G401 (cell line): ENCODE results near the gene SDK2. TPM values are rescaled to one million over a fixed set of nuclear protein-coding genes. Genes with fewer than 3 reads are reported as not detected.

Source experiments
- DNase-seq: peaks from one replicate; pipeline ENCODE4 v3.0.0-alpha.2; 2015; ENCODE audit warnings: low spot score
- in situ Hi-C: cut with HindIII; loops from 2 replicates; pipeline ENCODE4 v1.10.0; 2016; ENCODE audit warnings: low sequenced_read_pairs, mixed read lengths
- total RNA-seq: library from RNA; depleted of rRNA; stranded (reverse); fragments of >200 nt; shearing (Covaris generic); gene quantifications from 2 replicates; pipeline ENCODE4 v1.2.3, GENCODE V29; 2014

SDK2 gene
- total RNA-seq, 1 experiment from 2014 or later = 0.10 TPM

GRCh38 chr17:73571511-73572130 is 72.6 kb downstream of the SDK2 start:
- DNase-seq = no peak
- in situ Hi-C loops = no loop called here

- in situ Hi-C loops = no loop called here
- DNase-seq = no peak
Observed at GRCh38 chr17:73569762-73570319, 74.4 kb downstream of the SDK2 start.

GRCh38 chr17:73568934-73569333 is 75.3 kb downstream of the SDK2 start:
- in situ Hi-C loops = no loop called here

GRCh38 chr17:73566905-73567782 is 77.1 kb downstream of the SDK2 start:
- DNase-seq = no peak
- in situ Hi-C loops = no loop called here

More at GRCh38 chr17:73568934-73569333, 75.3 kb downstream of the SDK2 start:
- DNase-seq = no peak

GRCh38 chr17:73564843-73565242 is 79.4 kb downstream of the SDK2 start:
- no peak for DNase-seq
- in situ Hi-C loops = no loop called here

- in situ Hi-C loops = no loop called here
- DNase-seq = no peak
Observed at GRCh38 chr17:73562896-73563295, 81.3 kb downstream of the SDK2 start.

GRCh38 chr17:73561111-73561510 is 83.1 kb downstream of the SDK2 start:
- no peak for DNase-seq
- in situ Hi-C loops = no loop called here

- in situ Hi-C loops = no loop called here
- no peak for DNase-seq
Observed at GRCh38 chr17:73560661-73561060, 83.6 kb downstream of the SDK2 start.

- in situ Hi-C loops = no loop called here
- no peak for DNase-seq
Observed at GRCh38 chr17:73559532-73559931, 84.7 kb downstream of the SDK2 start.

GRCh38 chr17:73555199-73555960 is 88.9 kb downstream of the SDK2 start:
- DNase-seq = no peak
- in situ Hi-C loops = no loop called here

GRCh38 chr17:73554498-73554897 is 89.7 kb downstream of the SDK2 start:
- in situ Hi-C loops = no loop called here
- no peak for DNase-seq

- in situ Hi-C loops = no loop called here
Observed at GRCh38 chr17:73553311-73553710, 90.9 kb downstream of the SDK2 start.

GRCh38 chr17:73552300-73553048 is 91.8 kb downstream of the SDK2 start:
- in situ Hi-C loops = no loop called here
- DNase-seq = no peak

More at GRCh38 chr17:73553311-73553710, 90.9 kb downstream of the SDK2 start:
- DNase-seq = no peak

- in situ Hi-C loops = no loop called here
- no peak for DNase-seq
Observed at GRCh38 chr17:73551759-73552158, 92.5 kb downstream of the SDK2 start.

GRCh38 chr17:73551144-73551543 is 93.1 kb downstream of the SDK2 start:
- DNase-seq = no peak
- in situ Hi-C loops = no loop called here

- in situ Hi-C loops = no loop called here
- DNase-seq = no peak
Observed at GRCh38 chr17:73550556-73550955, 93.7 kb downstream of the SDK2 start.

- in situ Hi-C loops = no loop called here
- no peak for DNase-seq
Observed at GRCh38 chr17:73549841-73550430, 94.3 kb downstream of the SDK2 start.

- in situ Hi-C loops = no loop called here
- DNase-seq = no peak
Observed at GRCh38 chr17:73548620-73549311, 95.5 kb downstream of the SDK2 start.
